HAP-1 (cell line): ENCODE results near the gene ETV3.

Source experiments
- DNase-seq, 2 experiments: peaks; one replicate each; pipeline ENCODE4 v3.0.0-alpha.2; 2016 to 2020; ENCODE audit warnings: low spot score in 2 of 2
- H3K27me3 ChIP-seq: fragments of 250-450 bp; sonication (Bioruptor Pico); 2 replicates; pipeline ENCODE4 v1.5.1; 2020; ENCODE audit warnings: low read depth, mild to moderate bottlenecking, moderate library complexity
- H3K36me3 ChIP-seq: fragments of 250-450 bp; sonication (Bioruptor Pico); replicated peaks from 2 replicates; pipeline ENCODE4 v1.5.1; 2020; ENCODE audit warnings: mild to moderate bottlenecking
- H3K4me1 ChIP-seq: fragments of 250-450 bp; sonication (Bioruptor Pico); 2 replicates; pipeline ENCODE4 v1.5.1; 2020; ENCODE audit warnings: mild to moderate bottlenecking
- H3K4me3 ChIP-seq: fragments of 250-450 bp; sonication (Bioruptor Pico); 2 replicates; pipeline ENCODE4 v1.5.1; 2020; ENCODE audit warnings: mild to moderate bottlenecking, moderate library complexity
- H3K9me3 ChIP-seq: fragments of 250-450 bp; sonication (Bioruptor Pico); 2 replicates; pipeline ENCODE4 v1.5.1; 2020; ENCODE audit warnings: mild to moderate bottlenecking, moderate library complexity
- in situ Hi-C: fragments of 300-500 bp; cut with MboI; formaldehyde crosslinking; loops from 3 replicates; pipeline ENCODE4 v1.14.3; 2020; ENCODE audit warnings: low sequenced_read_pairs, inconsistent platforms, mixed read lengths

ETV3 gene

GRCh38 chr1:157119008-157119407, 19.2 kb downstream of the ETV3 start:
- peaks cover 8% of the 10 kb centered on the region for H3K4me1 ChIP-seq
- in situ Hi-C loops = no loop called here

GRCh38 chr1:157117527-157118057, 20.6 kb downstream of the ETV3 start:
- no peak for DNase-seq

More at GRCh38 chr1:157119008-157119407, 19.2 kb downstream of the ETV3 start:
- no peak for DNase-seq
- Histone ChIP-seq H3K4me3 (no peak overlapping the region), H3K9me3 (no peaks in the 10 kb centered on the region), H3K27me3 (no peaks in the 10 kb centered on the region), H3K36me3 (peaks cover 12% of the 10 kb centered on the region)

GRCh38 chr1:157116737-157117103, 21.5 kb downstream of the ETV3 start:
- DNase-seq = no peak
- peaks cover 6% of the 10 kb centered on the region for H3K4me1 ChIP-seq
- H3K36me3 ChIP-seq = no peaks in the 10 kb centered on the region
- no peaks in the 10 kb centered on the region for H3K27me3 ChIP-seq
- H3K4me3 ChIP-seq = no peak overlapping the region
- H3K9me3 ChIP-seq = no peaks in the 10 kb centered on the region
- in situ Hi-C loops = no loop called here

More at GRCh38 chr1:157117527-157118057, 20.6 kb downstream of the ETV3 start:
- Histone ChIP-seq H3K4me3 (no peak overlapping the region), H3K9me3 (no peaks in the 10 kb centered on the region), H3K36me3 (no peaks in the 10 kb centered on the region), H3K4me1 (peaks cover 8% of the 10 kb centered on the region), H3K27me3 (no peaks in the 10 kb centered on the region)
- in situ Hi-C loops = no loop called here

GRCh38 chr1:157115851-157116736, 22.1 kb downstream of the ETV3 start:
- H3K27me3 ChIP-seq = no peaks in the 10 kb centered on the region
- DNase-seq = no peak
- H3K36me3 ChIP-seq = no peaks in the 10 kb centered on the region
- in situ Hi-C loops = no loop called here
- H3K9me3 ChIP-seq = no peaks in the 10 kb centered on the region
- no peaks in the 10 kb centered on the region for H3K4me1 ChIP-seq
- no peak overlapping the region for H3K4me3 ChIP-seq

- Histone ChIP-seq H3K36me3 (no peaks in the 10 kb centered on the region), H3K4me1 (no peaks in the 10 kb centered on the region), H3K9me3 (no peaks in the 10 kb centered on the region), H3K4me3 (no peak overlapping the region), H3K27me3 (no peaks in the 10 kb centered on the region)
- in situ Hi-C loops = no loop called here
- no peak for DNase-seq
Measured at GRCh38 chr1:157115429-157115838, 22.8 kb downstream of the ETV3 start.

GRCh38 chr1:157114183-157115121, 23.7 kb downstream of the ETV3 start:
- in situ Hi-C loops = no loop called here

GRCh38 chr1:157113631-157114030, 24.6 kb downstream of the ETV3 start:
- H3K4me3 ChIP-seq = no peak overlapping the region
- DNase-seq = no peak
- H3K27me3 ChIP-seq = peaks cover 9% of the 10 kb centered on the region

More at GRCh38 chr1:157114183-157115121, 23.7 kb downstream of the ETV3 start:
- Histone ChIP-seq H3K4me3 (no peak overlapping the region), H3K27me3 (peaks cover under 1% of the 10 kb centered on the region; the same call in 1 of the 2 replicates), H3K9me3 (no peaks in the 10 kb centered on the region), H3K4me1 (no peaks in the 10 kb centered on the region), H3K36me3 (no peaks in the 10 kb centered on the region)
- DNase-seq = no peak

GRCh38 chr1:157113106-157113505, 25.1 kb downstream of the ETV3 start:
- in situ Hi-C loops = no loop called here
- no peaks in the 10 kb centered on the region for H3K4me1 ChIP-seq
- H3K4me3 ChIP-seq = no peak overlapping the region
- no peaks in the 10 kb centered on the region for H3K9me3 ChIP-seq
- H3K27me3 ChIP-seq = peaks cover 14% of the 10 kb centered on the region
- DNase-seq = no peak
- no peaks in the 10 kb centered on the region for H3K36me3 ChIP-seq

More at GRCh38 chr1:157113631-157114030, 24.6 kb downstream of the ETV3 start:
- no peaks in the 10 kb centered on the region for H3K9me3 ChIP-seq
- no peaks in the 10 kb centered on the region for H3K36me3 ChIP-seq
- in situ Hi-C loops = no loop called here
- H3K4me1 ChIP-seq = no peaks in the 10 kb centered on the region

GRCh38 chr1:157112186-157112867, 25.9 kb downstream of the ETV3 start:
- H3K27me3 ChIP-seq = peaks cover 22% of the 10 kb centered on the region
- no peaks in the 10 kb centered on the region for H3K9me3 ChIP-seq
- in situ Hi-C loops = no loop called here
- H3K36me3 ChIP-seq = no peaks in the 10 kb centered on the region
- DNase-seq = no peak
- no peak overlapping the region for H3K4me3 ChIP-seq
- H3K4me1 ChIP-seq = no peaks in the 10 kb centered on the region

- H3K4me3 ChIP-seq = no peak overlapping the region
- DNase-seq = no peak
- peaks cover 29% of the 10 kb centered on the region for H3K27me3 ChIP-seq
- no peaks in the 10 kb centered on the region for H3K4me1 ChIP-seq
- no peaks in the 10 kb centered on the region for H3K9me3 ChIP-seq
- H3K36me3 ChIP-seq = no peaks in the 10 kb centered on the region
- in situ Hi-C loops = no loop called here
Measured at GRCh38 chr1:157111396-157112165, 26.6 kb downstream of the ETV3 start.

- no peak for DNase-seq
- H3K27me3 ChIP-seq = peaks cover 35% of the 10 kb centered on the region
- in situ Hi-C loops = no loop called here
- no peaks in the 10 kb centered on the region for H3K36me3 ChIP-seq
- no peaks in the 10 kb centered on the region for H3K4me1 ChIP-seq
- no peaks in the 10 kb centered on the region for H3K9me3 ChIP-seq
- no peak overlapping the region for H3K4me3 ChIP-seq
Measured at GRCh38 chr1:157110686-157111085, 27.5 kb downstream of the ETV3 start.

- Histone ChIP-seq H3K4me1 (no peaks in the 10 kb centered on the region), H3K27me3 (peaks cover 42% of the 10 kb centered on the region), H3K36me3 (no peaks in the 10 kb centered on the region), H3K9me3 (no peaks in the 10 kb centered on the region), H3K4me3 (no peak overlapping the region)
- in situ Hi-C loops = no loop called here
- no peak for DNase-seq
Measured at GRCh38 chr1:157110003-157110402, 28.2 kb downstream of the ETV3 start.

- in situ Hi-C loops = no loop called here
- Histone ChIP-seq H3K4me3 (no peak overlapping the region), H3K36me3 (no peaks in the 10 kb centered on the region), H3K27me3 (peaks cover 49% of the 10 kb centered on the region), H3K9me3 (no peaks in the 10 kb centered on the region), H3K4me1 (no peaks in the 10 kb centered on the region)
- DNase-seq = no peak
Measured at GRCh38 chr1:157108448-157108847, 29.7 kb downstream of the ETV3 start.
